SK-N-SH treated with all-trans-retinoic acid at 6 μM for 48 hours (cell line): Measurements from ENCODE around the gene PSMA5.

Experiments
- ATAC-seq: fragments of 200-7000 bp; cut with Tn5 transposase; 3 replicates; pipeline ENCODE4 v1.9.1; 2020; ENCODE audit warnings: mild to moderate bottlenecking, moderate library complexity
- ARNTL ChIP-seq: fragments of 450-650 bp; formaldehyde crosslinking; IDR thresholded peaks from 2 replicates; pipeline ENCODE4 v1.5.0; 2020; ENCODE audit warnings: low read depth, mild to moderate bottlenecking, moderate library complexity, borderline replicate concordance
- BACH2 ChIP-seq: fragments of 250-450 bp; sonication (Bioruptor Pico); IDR thresholded peaks from 2 replicates; pipeline ENCODE4 v1.9.0; 2021; ENCODE audit warnings: mild to moderate bottlenecking, borderline replicate concordance
- CSDC2 ChIP-seq: fragments of 250-450 bp; sonication (Bioruptor Pico); IDR thresholded peaks from 2 replicates; pipeline ENCODE4 v1.5.0; 2020; ENCODE audit warnings: mild to moderate bottlenecking, moderate library complexity
- ESRRG ChIP-seq: fragments of 250-450 bp; sonication (Bioruptor Pico); IDR thresholded peaks from 2 replicates; pipeline ENCODE4 v1.6.1; 2021; ENCODE audit warnings: mild to moderate bottlenecking
- GLIS3 ChIP-seq: fragments of 250-450 bp; sonication (Bioruptor Pico); IDR thresholded peaks from 2 replicates; pipeline ENCODE4 v1.5.0; 2020; ENCODE audit warnings: mild to moderate bottlenecking, moderate library complexity
- ISL1 ChIP-seq: fragments of 250-450 bp; sonication (Bioruptor Pico); IDR thresholded peaks from 2 replicates; pipeline ENCODE4 v2.1.2; 2022; ENCODE audit warnings: mild to moderate bottlenecking, moderate library complexity
- OSR1 ChIP-seq: fragments of 250-450 bp; sonication (Bioruptor Pico); IDR thresholded peaks from 2 replicates; pipeline ENCODE4 v1.8.0; 2022; ENCODE audit warnings: moderate library complexity, mild to moderate bottlenecking, inconsistent platforms
- PATZ1 ChIP-seq: fragments of 250-450 bp; sonication (Bioruptor Pico); IDR thresholded peaks from 2 replicates; pipeline ENCODE4 v1.8.0; 2020; ENCODE audit warnings: mild to moderate bottlenecking, moderate library complexity, borderline replicate concordance
- POU6F1 ChIP-seq: fragments of 250-450 bp; sonication (Bioruptor Pico); IDR thresholded peaks from 2 replicates; pipeline ENCODE4 v1.8.0; 2021; ENCODE audit warnings: low read depth, mild to moderate bottlenecking, moderate library complexity, borderline replicate concordance
- PPARA ChIP-seq: fragments of 250-450 bp; sonication (Bioruptor Pico); IDR thresholded peaks from 2 replicates; pipeline ENCODE4 v1.5.0; 2020; ENCODE audit warnings: mild to moderate bottlenecking, borderline replicate concordance
- RARB ChIP-seq: fragments of 250-450 bp; sonication (Bioruptor Pico); IDR thresholded peaks from 2 replicates; pipeline ENCODE4 v1.8.0; 2021; ENCODE audit warnings: mild to moderate bottlenecking, moderate library complexity
- SNAI2 ChIP-seq: fragments of 250-450 bp; sonication (Bioruptor Pico); IDR thresholded peaks from 2 replicates; pipeline ENCODE4 v1.5.0; 2020; ENCODE audit warnings: mild to moderate bottlenecking, moderate library complexity
- TOX ChIP-seq: fragments of 250-450 bp; sonication (Bioruptor Pico); IDR thresholded peaks from 2 replicates; pipeline ENCODE4 v1.8.0; 2021; ENCODE audit warnings: mild to moderate bottlenecking, moderate library complexity, borderline replicate concordance
- ZC3H10 ChIP-seq: fragments of 250-450 bp; sonication (Bioruptor Pico); IDR thresholded peaks from 2 replicates; pipeline ENCODE4 v1.5.1; 2021; ENCODE audit warnings: mild to moderate bottlenecking, moderate library complexity
- ZFP3 ChIP-seq: fragments of 250-450 bp; sonication (Bioruptor Pico); IDR thresholded peaks from 2 replicates; pipeline ENCODE4 v1.5.0; 2020; ENCODE audit warnings: mild to moderate bottlenecking, moderate library complexity
- ZFP30 ChIP-seq: fragments of 450-650 bp; formaldehyde crosslinking; IDR thresholded peaks from 2 replicates; pipeline ENCODE4 v1.5.0; 2022; ENCODE audit warnings: mild to moderate bottlenecking, moderate library complexity
- ZNF565 ChIP-seq: fragments of 450-650 bp; formaldehyde crosslinking; conservative IDR thresholded peaks from 2 replicates; pipeline ENCODE4 v1.5.0; 2020; ENCODE audit warnings: low read depth, mild to moderate bottlenecking, moderate library complexity
- ZNF70 ChIP-seq: fragments of 450-650 bp; formaldehyde crosslinking; IDR thresholded peaks from 2 replicates; pipeline ENCODE4 v1.5.0; 2020; ENCODE audit warnings: mild to moderate bottlenecking, moderate library complexity
- ZNF8 ChIP-seq: fragments of 450-650 bp; formaldehyde crosslinking; IDR thresholded peaks from 2 replicates; pipeline ENCODE4 v1.5.0; 2020; ENCODE audit warnings: mild to moderate bottlenecking, moderate library complexity
- TF ChIP-seq, protein P1 (sequence below): fragments of 250-450 bp; sonication (Bioruptor Pico); IDR thresholded peaks from 2 replicates; pipeline ENCODE4 v1.5.0; 2020; ENCODE audit warnings: mild to moderate bottlenecking, moderate library complexity
- TF ChIP-seq, protein P2 (sequence below): fragments of 250-450 bp; sonication (Bioruptor Pico); IDR thresholded peaks from 2 replicates; pipeline ENCODE4 v1.5.1; 2020; ENCODE audit warnings: low read depth, mild to moderate bottlenecking, moderate library complexity

PSMA5 gene

DNA sequence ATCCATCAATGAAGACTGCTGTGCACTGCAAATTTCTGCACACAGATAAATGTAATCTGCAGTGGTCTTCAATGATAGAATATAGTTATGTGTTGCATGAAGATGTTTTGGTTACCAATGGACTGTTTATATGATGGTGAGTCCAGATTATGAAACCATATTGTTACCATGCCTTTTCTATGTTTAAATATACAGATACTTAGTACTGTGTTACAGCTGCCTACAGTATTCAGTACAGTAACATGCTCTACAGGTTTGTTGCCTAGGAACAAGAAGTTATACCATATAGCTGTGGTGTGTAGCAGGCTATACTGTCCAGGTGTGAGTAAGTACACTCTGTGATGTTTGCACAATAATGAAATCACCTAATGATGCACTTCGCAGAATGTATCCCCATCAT is 69.3 kb downstream of the PSMA5 start:
- TF ChIP-seq, protein P1, sequence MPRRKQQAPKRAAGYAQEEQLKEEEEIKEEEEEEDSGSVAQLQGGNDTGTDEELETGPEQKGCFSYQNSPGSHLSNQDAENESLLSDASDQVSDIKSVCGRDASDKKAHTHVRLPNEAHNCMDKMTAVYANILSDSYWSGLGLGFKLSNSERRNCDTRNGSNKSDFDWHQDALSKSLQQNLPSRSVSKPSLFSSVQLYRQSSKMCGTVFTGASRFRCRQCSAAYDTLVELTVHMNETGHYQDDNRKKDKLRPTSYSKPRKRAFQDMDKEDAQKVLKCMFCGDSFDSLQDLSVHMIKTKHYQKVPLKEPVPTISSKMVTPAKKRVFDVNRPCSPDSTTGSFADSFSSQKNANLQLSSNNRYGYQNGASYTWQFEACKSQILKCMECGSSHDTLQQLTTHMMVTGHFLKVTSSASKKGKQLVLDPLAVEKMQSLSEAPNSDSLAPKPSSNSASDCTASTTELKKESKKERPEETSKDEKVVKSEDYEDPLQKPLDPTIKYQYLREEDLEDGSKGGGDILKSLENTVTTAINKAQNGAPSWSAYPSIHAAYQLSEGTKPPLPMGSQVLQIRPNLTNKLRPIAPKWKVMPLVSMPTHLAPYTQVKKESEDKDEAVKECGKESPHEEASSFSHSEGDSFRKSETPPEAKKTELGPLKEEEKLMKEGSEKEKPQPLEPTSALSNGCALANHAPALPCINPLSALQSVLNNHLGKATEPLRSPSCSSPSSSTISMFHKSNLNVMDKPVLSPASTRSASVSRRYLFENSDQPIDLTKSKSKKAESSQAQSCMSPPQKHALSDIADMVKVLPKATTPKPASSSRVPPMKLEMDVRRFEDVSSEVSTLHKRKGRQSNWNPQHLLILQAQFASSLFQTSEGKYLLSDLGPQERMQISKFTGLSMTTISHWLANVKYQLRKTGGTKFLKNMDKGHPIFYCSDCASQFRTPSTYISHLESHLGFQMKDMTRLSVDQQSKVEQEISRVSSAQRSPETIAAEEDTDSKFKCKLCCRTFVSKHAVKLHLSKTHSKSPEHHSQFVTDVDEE, result no peak
- ATAC-seq, result no peak

GRCh38 chr1:109356505-109356904 is 69.7 kb downstream of the PSMA5 start:
- no peak for ATAC-seq
- TF ChIP-seq OSR1 (CRISPR knock-in tag) (no peak), RARB (CRISPR knock-in tag) (no peak), ZNF8 (CRISPR knock-in tag) (no peak), POU6F1 (CRISPR knock-in tag) (no peak), PATZ1 (CRISPR knock-in tag) (no peak), ZNF70 (no peak), PPARA (CRISPR knock-in tag) (no peak), ISL1 (no peak), ARNTL (CRISPR knock-in tag) (no peak)
- TF ChIP-seq, protein P1, result no peak

DNA sequence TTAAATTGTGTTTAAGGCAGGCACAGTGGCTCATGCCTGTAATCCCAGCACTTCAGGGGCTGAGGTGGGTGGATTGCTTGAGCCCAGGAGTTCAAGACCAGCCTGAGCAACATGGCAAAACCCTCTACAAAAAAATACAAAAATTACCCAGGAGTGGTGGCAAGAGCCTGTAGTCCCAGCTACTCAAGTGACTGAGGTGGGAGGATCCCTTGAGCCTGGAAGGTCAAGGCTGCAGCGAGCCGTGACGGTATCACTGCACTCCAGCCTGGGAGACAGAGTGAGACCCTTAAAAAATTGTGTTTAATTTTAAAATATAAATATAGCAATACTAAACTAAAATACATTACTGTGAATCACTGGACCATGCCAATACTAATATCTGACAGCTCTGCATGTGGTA is 71.3 kb downstream of the PSMA5 start:
- TF ChIP-seq CSDC2 (CRISPR knock-in tag) (no peak), ZNF8 (CRISPR knock-in tag) (no peak), ZNF70 (no peak), POU6F1 (CRISPR knock-in tag) (no peak), TOX (CRISPR knock-in tag) (no peak), ISL1 (no peak), SNAI2 (CRISPR knock-in tag) (no peak), RARB (CRISPR knock-in tag) (no peak)
- TF ChIP-seq, protein P2, sequence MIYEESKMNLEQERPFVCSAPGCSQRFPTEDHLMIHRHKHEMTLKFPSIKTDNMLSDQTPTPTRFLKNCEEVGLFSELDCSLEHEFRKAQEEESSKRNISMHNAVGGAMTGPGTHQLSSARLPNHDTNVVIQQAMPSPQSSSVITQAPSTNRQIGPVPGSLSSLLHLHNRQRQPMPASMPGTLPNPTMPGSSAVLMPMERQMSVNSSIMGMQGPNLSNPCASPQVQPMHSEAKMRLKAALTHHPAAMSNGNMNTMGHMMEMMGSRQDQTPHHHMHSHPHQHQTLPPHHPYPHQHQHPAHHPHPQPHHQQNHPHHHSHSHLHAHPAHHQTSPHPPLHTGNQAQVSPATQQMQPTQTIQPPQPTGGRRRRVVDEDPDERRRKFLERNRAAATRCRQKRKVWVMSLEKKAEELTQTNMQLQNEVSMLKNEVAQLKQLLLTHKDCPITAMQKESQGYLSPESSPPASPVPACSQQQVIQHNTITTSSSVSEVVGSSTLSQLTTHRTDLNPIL, result no peak
- no peak for ATAC-seq

DNA sequence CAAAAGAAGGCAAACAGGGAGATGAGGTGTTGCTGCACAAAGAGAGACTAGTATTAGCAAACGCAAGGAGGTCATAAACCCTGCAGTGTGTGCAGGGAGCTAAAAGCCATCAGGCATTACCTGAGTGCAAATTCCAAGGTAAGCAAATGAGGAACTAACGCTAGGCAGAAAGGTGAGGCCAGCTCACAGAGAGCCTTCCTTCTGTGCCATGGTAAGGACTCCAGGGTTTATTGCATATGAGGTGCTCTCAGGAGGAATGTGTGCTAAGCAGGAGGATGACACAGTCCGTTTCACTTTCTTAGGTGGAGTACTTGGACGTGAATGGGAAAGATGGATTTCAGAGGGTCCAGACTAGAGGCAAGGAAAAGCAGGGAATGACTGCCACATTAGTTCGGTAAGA is 74.8 kb downstream of the PSMA5 start:
- TF ChIP-seq PPARA (CRISPR knock-in tag) (no peak), ISL1 (no peak), ZFP3 (CRISPR knock-in tag) (no peak), ZNF565 (CRISPR knock-in tag) (no peak), POU6F1 (CRISPR knock-in tag) (no peak), ESRRG (no peak), GLIS3 (CRISPR knock-in tag) (no peak), ZC3H10 (no peak), BACH2 (CRISPR knock-in tag) (no peak), ZFP30 (CRISPR knock-in tag) (no peak), SNAI2 (CRISPR knock-in tag) (no peak), OSR1 (CRISPR knock-in tag) (no peak), CSDC2 (CRISPR knock-in tag) (no peak), ARNTL (CRISPR knock-in tag) (no peak), ZNF70 (no peak), ZNF8 (CRISPR knock-in tag) (no peak)
- ATAC-seq, result no peak
